ENCODE measurements around the gene ATP2C1. TPM values are rescaled to one million over a fixed set of nuclear protein-coding genes. Genes with fewer than 3 reads are reported as not detected.
"Not testable (repeated sequence)": the region's sequence is repeated elsewhere in the genome, so short reads cannot be mapped to it uniquely, and the experiment has no call there.

Gene ATP2C1
- polyA plus RNA-seq, 4 donors: 110 to 182 (median 145) TPM

DNA sequence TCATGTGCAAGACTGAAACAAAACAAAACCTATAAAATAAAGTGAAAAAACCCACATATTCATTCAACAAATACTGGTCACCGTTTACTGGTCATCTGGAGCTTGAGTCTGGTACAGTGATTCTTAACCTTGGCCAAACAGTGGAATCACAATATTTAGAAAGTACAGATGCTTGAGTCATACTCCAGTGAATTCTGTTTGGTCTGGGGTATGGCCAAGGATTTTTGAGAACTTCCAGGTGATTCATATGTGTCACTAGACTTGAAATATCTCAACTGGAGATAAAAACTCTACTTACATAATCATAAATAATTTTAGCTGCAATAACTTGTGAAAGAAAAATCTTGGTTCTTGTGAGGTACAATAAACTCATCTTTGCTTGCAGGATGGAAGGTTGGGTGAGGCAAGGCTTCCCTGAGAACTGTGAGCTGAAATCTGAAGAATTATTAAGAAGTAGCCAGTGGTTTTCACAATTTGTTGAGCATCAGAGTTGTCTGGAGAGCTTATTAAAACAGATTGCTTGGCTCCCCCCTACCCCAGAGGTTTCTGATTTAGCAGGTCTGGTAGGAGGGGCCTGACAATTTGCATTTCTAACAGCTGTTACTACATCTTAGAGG lies 142.4 kb downstream of the ATP2C1 start:
- DNase-seq (ENCODE audit: low read depth in 4 of 4, low spot score in 3 of 4): no peak

DNA sequence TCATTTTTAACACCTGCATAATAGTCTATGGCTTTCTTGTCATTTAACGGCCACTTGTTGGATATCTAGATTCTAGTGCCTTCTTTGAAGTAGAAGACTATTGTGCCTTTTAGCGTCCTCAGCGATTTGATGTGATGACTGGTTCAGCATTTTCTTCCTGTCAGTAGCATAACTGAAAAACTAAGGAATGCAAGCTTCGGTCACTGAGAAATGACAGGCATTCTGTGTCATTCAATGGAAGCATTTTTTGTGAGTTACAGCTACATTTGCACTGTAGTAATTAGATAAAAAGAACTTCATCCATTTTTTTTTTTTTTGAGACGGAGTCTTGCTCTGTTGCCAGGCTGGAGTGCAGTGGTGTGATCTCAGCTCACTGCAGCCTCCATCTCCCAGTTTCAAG lies 143.1 kb downstream of the ATP2C1 start:
- no peak for DNase-seq (ENCODE audit: low read depth in 4 of 4, low spot score in 3 of 4)

DNA sequence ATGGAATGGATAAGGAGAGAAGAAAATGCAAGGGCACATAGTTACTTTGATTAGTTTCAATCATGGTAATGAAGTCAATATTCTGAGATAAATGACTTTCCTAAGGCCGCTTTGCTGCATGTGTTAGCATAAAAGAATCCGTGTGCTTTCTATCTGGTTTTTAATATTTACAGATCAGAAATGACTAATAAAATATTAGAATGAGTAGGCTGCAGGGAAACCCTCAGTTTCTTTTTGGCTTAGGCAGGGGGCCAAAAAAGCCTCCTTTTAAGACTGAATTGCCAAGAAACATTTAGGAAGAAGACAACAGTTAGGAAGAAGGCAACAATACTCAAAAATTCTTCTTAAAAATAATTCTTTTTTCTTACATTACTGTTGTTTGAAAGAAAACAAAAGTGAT lies 144.4 kb downstream of the ATP2C1 start:
- no peak for DNase-seq (ENCODE audit: low read depth in 4 of 4, low spot score in 3 of 4)

DNA sequence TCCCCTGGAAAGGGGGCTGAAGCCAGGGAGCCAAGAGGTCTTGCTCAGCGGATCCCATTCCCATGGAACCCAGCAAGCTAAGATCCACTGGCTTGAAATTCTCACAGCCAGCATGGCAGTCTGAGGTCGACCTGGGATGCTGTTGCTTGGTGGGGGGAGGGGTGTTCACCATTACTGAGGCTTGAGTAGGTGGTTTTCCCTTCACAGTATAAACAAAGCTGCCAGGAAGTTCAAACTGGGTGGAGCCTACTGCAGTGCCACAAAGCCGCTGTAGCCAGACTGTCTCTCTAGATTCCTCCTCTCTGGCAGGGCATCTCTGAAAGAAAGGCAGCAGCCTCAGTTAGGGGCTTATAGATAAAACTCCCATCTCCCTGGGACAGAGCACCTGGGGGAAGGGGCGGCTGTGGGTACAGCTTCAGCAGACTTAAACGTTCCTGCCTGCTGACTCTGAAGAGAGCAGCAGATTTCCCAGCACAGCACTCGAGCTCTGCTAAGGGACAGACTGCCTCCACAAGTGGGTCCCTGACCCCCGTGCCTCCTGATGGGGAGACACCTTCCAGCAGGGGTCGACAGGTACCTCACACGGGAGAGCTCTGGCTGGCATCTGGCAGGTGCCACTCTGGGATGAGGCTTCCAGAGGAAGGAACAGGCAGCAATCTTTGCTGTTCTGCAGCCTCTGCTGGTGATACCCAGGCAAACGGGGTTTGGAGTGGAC lies 148.5 kb downstream of the ATP2C1 start:
- DNase-seq (ENCODE audit: low read depth in 4 of 4, low spot score in 3 of 4): not testable (repeated sequence)

DNA sequence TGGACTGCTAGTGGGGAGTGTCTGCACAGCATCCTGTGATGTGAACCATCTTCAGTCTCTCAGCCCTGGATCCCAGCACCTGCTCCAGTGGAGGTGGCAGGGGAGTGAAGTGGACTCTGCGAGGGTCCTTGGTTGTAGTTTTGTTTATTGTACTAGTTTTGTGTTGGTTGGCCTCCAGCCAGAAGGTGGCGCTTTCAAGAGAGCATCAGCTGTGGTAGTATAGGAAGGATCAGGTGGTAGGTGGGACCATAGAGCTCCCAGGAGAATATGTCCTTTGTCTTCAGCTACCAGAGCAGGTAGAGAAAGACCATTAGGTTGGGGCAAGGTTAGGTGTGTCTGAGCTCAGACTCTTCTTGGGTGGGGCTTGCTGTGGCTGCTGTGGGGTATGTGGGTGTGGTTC lies 153.7 kb downstream of the ATP2C1 start:
- no peak for DNase-seq (ENCODE audit: low read depth in 4 of 4, low spot score in 3 of 4)

DNA sequence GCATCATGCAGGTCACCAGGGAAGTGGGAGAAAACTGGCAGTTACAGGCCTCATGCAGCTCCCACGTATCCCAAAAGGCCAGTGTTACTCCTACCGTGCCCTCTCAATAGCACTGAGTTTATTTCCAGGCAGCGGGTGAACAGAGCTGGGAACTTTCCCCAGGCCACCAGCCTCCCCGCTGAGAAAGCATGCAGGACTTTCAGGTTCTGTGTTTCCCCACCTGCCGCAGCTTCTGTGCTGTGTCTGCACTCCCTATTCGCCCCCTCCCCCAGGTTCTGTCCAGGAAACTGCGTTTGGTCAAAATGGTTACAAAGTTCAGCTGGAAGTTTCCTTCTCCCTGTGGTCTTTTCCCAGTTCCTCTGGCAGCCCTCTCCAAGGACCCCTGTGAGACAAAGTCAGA lies 154.1 kb downstream of the ATP2C1 start:
- DNase-seq (ENCODE audit: low read depth in 4 of 4, low spot score in 3 of 4): no peak

DNA sequence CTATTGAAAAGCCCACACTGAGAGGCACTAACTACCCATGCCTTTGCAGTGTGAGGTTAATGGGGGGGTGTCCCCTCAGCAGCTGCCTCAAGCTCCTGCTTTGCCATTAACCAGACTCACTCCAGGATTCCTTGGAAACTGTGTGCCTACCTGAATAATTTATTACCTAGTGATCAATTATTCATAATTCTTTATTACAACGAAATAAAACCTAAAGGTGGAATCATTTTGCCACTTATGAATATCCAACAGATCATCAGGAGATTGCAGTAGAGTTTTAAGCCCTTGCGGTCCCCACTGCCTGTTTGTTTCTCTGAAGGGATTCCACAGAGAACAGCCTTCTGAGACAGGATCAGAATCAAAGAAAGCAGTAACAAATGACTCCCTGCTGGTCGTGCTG lies 156.1 kb downstream of the ATP2C1 start:
- DNase-seq (ENCODE audit: low read depth in 4 of 4, low spot score in 3 of 4): no peak

DNA sequence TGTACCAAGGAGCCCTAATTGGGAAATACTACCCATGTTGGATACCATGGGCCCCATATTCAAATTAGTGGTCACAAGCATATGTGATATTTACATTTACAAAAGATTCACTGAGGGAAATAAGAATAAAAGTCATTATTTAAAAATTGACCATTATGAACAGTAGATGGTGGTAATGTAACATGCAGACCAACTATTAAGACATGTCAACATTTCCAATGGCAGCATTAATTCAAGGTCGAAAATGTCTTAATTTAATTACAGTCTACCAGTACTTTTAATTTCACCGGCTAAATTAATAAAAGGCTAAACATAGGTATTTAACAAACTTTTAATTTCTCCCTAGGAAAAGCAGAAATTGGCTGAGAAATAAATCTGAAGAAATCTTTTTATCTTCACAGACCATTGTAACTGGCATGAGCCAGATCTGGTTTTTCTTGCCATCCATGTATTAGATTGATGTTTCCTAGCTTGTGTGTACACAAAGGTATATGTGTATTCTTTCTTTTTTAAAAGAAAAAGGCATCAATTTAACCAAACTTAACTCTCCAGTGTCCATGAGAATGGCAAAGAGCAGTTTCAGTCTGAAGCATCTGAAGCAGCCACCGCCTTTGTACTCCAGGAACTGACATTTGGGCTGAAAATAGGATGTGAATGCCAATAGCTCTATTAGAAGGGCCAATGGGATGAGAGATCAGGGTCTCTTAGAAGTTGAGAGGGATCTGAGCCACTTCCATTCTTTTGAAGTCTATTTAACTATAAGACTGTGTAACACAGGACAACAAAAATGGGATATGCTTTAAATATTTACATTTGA lies 159.4 kb downstream of the ATP2C1 start:
- DNase-seq (ENCODE audit: low read depth in 4 of 4, low spot score in 3 of 4): no peak

Other genes starting within 250 kb of the ATP2C1 start
- 10 to 100 TPM; 41.8 to 50.5 (median 45.8) TPM for gene PIK3R4, start 147.3 kb upstream of the ATP2C1 start, polyA plus RNA-seq (ENCODE audit: insufficient read length in 4 of 4)
- 10 to 100 TPM; 12.8 to 15.9 (median 13.9) TPM for gene ASTE1, start 132.7 kb downstream of the ATP2C1 start, polyA plus RNA-seq (ENCODE audit: insufficient read length in 4 of 4)
- gene NEK11, start 132.8 kb downstream of the ATP2C1 start, polyA plus RNA-seq (ENCODE audit: insufficient read length in 4 of 4): 10 to 100 TPM; 13.1 to 23.5 (median 22.3) TPM

All from left renal pelvis (tissue), 4 donors.